SK-MEL-5 (cell line): ENCODE data around the gene CLEC18A. TPM values are rescaled to one million over a fixed set of nuclear protein-coding genes. Genes with fewer than 3 reads are reported as not detected.
A peak's percentile ranks its signal among the peaks of the same experiment; 100 is the strongest.
"Not testable (repeated sequence)": the region's sequence is repeated elsewhere in the genome, so short reads cannot be mapped to it uniquely, and the experiment has no call there.

Source experiments
- DNase-seq: peaks from one replicate; pipeline ENCODE4 v3.0.0-alpha.2; 2016; ENCODE audit warnings: low read depth, low spot score
- in situ Hi-C: cut with HindIII; loops from 2 replicates; pipeline ENCODE4 v1.10.0; 2016; ENCODE audit warnings: low sequenced_read_pairs, high pct_unique_total_duplicates, low pct_unique_long_range_greater_than_20kb
- polyA plus RNA-seq, 2 experiments: library from polyadenylated mRNA; depleted of rRNA; stranded (reverse); fragments of >200 nt; gene quantifications; 2 replicates each; pipeline ENCODE4 v1.2.3, GENCODE V29; 2015
- total RNA-seq: library from RNA; depleted of rRNA; stranded (reverse); fragments of >200 nt; shearing (Covaris generic); gene quantifications from 2 replicates; pipeline ENCODE4 v1.2.3, GENCODE V29; 2014; rRNA removed

Gene CLEC18A
- total RNA-seq: 0.32 and 0.37 TPM in 2 replicates
- polyA plus RNA-seq (2015; cell fraction: cytosol; rRNA removed): 0.05 TPM in 1 of 2 replicates, not detected in the other
- 0.66 and 3.4 TPM in 2 replicates for polyA plus RNA-seq (2015; cell fraction: nucleus; rRNA removed)

- in situ Hi-C loops, DNase-seq: not testable (repeated sequence)
Observed at GRCh38 chr16:69951017-69951671, at the start of gene CLEC18A. Gene CLEC18A (plus strand): TSS chr16:69951334. CDS start chr16:69951367, 33 bp downstream.

- no peak for DNase-seq
- in situ Hi-C loops: no loop called here
Observed at GRCh38 chr16:69903865-69904415, 47.2 kb upstream of the CLEC18A start.

DNA sequence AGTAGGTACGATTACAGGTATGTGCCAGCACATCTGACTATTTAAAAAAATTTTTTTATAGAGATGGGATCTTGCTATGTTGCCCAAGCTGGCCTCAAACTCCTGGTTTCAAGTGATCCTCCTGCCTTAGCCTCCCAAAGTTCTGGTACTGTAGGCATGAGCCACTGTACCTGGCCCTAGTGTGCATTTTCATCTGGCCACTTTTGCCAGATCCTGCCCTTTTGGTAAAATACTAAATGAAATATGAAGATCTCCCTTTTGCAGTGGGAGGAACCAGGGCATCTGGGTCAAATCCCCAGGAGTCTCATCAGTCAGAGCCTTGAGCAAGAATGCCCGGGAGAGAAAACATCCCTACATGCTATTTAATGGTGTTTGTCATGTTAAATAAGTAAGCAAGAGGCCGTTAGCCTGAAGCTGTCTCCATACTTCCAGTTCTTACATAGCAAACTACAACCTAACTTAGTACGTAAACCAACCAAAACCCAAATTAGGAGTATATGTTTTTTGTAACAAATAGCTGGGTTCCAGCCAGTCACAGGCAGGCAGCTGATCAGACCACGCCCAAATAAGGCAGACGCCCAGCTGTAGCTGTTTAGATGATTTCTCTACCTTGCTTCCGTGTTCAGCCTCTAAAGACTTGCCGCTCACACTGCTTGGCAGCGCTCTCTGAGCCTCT is 46.5 kb upstream of the CLEC18A start:
- no peak for DNase-seq
- in situ Hi-C loops: no loop called here

- in situ Hi-C loops: no loop called here
- no peak for DNase-seq
Observed at GRCh38 chr16:69905171-69905555, 46.0 kb upstream of the CLEC18A start.

DNA sequence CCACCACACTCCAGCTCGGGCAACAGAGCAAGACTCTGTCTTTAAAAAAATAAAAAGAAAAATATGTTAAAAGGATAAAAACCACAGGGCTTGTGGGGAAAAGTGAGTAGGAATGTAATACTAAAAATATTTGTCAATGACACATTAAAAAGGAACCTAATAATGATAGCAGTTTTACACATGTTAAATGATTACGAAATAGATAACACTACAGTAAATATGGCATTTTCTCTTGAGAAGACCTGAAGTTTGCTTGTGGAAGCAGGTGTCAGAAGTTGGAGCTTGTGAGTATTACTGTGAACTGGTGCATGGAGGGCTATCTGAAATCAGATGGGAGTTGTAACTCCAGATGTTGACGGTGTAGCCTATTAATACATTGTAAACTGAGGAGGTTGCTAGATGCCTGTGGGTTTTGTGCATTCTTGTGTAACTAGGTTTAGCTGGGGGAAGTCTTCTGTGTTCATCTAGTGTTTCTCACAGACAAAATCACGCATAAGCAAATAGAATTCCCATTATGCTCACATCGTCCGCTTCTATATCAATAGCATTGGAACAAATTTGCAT is 44.2 kb upstream of the CLEC18A start:
- DNase-seq: no peak
- in situ Hi-C loops: no loop called here

- in situ Hi-C loops: no loop called here
- no peak for DNase-seq
Observed at GRCh38 chr16:69909043-69909442, 42.1 kb upstream of the CLEC18A start.

DNA sequence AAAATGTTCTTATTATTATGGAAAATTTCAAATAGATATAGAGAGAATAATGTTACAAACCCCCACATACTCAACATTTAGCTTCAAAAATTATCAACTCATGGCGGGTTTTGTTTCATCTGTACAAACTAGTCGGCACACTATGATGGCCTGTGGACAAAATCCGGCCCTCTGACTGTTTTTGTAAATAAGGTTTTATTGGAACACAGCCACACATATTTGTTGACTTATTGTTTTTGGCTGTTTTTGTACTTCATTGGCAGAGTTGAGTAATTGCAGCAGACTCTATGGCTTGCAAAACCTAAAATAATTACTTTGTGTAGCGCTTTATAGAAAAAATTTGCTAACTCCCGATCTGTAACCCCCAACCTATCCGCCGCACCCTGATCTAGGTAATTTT is 41.4 kb upstream of the CLEC18A start:
- no peak for DNase-seq
- in situ Hi-C loops: no loop called here

- no peak for DNase-seq
Observed at GRCh38 chr16:69910964-69911363, 40.2 kb upstream of the CLEC18A start.

GRCh38 chr16:69916462-69916861 is 34.7 kb upstream of the CLEC18A start:
- DNase-seq: no peak
- in situ Hi-C loops: no loop called here

More at GRCh38 chr16:69910964-69911363, 40.2 kb upstream of the CLEC18A start:
- in situ Hi-C loops: no loop called here

GRCh38 chr16:69917311-69917710 is 33.8 kb upstream of the CLEC18A start:
- in situ Hi-C loops: no loop called here
- DNase-seq: no peak

GRCh38 chr16:69917739-69918138 is 33.4 kb upstream of the CLEC18A start:
- no peak for DNase-seq
- in situ Hi-C loops: no loop called here

DNA sequence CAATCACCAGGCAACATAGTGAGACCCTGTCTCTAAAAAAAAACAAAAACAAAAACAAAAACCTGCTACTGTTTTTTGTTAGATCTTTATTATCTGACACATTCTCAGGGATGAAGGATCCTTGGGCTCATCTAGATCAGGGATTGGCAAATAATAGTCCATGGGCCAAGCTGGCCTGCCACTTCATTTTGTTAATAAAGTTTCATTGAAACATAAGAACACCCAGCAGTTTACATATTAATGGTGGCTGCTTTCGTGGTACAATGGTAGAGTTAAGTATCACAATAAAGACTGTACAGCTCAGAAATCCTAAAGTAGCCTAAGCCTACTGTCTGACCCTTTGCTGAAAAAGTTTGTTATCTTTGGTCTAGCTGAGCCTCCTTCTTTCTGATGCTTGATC is 32.9 kb upstream of the CLEC18A start:
- no peak for DNase-seq
- in situ Hi-C loops: no loop called here

DNA sequence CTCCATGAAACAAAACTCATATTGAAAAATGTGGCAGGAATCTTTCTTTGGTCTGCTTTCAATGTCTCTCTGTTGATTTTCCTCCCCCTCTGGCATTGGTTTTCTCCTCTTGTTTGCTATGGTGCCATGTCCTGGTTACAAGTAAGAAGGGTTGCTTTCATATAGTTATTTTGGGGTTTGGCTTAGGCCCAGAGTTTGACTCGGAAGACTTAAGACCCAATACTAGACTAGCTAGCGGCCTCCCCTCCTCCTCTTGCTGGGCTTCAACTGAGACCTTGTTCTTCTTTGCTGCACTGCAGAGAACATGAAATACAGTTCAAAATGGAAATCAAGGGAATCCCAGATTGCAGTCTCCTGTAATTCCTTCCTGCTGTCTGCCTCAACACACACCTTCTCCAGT is 30.0 kb upstream of the CLEC18A start:
- in situ Hi-C loops: no loop called here
- DNase-seq: peak; percentile 67

DNA sequence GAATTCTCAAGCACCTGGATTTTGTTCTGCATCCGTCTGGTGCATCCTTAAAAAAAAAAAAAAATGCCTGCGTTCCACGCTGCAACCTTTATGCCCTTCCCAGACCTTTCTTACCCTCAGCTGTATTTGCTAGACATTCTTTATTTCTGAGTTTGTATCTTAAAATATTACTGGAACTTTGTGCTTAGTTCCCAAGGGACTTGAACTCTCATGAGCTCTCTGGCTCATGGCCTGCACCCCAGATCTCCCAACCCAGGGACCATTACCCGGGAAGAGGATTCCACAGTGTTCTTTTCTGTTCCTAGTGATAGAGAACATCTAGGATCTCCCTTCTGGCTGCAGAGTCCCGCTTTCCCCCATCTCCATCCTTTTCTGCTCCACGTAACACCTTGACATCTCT is 28.9 kb upstream of the CLEC18A start:
- in situ Hi-C loops: no loop called here
- no peak for DNase-seq

- no peak for DNase-seq
- in situ Hi-C loops: no loop called here
Observed at GRCh38 chr16:69924041-69924775, 26.9 kb upstream of the CLEC18A start.

GRCh38 chr16:69924777-69925191 is 26.4 kb upstream of the CLEC18A start:
- in situ Hi-C loops: no loop called here
- DNase-seq: peak; percentile 14

- in situ Hi-C loops: no loop called here
- no peak for DNase-seq
Observed at GRCh38 chr16:69925311-69925710, 25.8 kb upstream of the CLEC18A start.

DNA sequence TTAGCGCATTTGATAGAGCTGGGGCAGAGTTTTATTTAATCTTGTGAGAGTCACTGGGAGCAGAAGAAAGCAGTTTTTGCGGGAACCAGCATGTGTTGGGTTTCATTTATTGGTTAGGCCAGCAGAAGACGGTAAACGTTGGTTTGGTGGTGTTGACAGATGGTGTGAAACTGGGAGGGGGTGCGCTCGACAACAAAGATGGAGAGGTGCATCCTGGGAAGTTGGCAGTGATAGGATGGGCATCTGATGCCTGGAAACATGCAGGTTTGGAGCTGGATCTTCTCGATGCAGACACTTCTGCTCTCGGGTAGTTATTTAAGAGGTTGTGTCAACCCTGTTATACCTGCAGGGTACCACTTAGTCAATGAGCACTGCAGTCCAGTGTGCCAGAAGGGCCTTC is 24.9 kb upstream of the CLEC18A start:
- in situ Hi-C loops: no loop called here
- DNase-seq: no peak
